Common myeloid progenitor, CD34-positive (primary cell): ENCODE results near the gene INTS7.

ENCODE experiments used
- CTCF ChIA-PET: fragments of 350-600 bp; sonication (Branson Sonifier 250); formaldehyde crosslinking; loops from one replicate; lab custom pipeline; 2021; ENCODE audit warnings: antibody characterized with exemption; lab: Charles Lee
- POLR2A ChIA-PET: fragments of 350-600 bp; sonication (Branson Sonifier 250); formaldehyde crosslinking; loops from one replicate; lab custom pipeline; 2021; ENCODE audit warnings: antibody characterized with exemption; lab: Charles Lee
- DNase-seq, 3 donors: peaks; one replicate each; pipeline versions ENCODE4 v3.0.0 to v3.0.0-alpha.2; 2013
- H3K27ac ChIP-seq, 2 experiments: 1 replicate in 1 of 2; 2 replicates in 1 of 2; pipeline ENCODE4 v1.7.0; 2013; ENCODE audit warnings: inconsistent platforms in 2 of 2, low read length in 2 of 2, mild to moderate bottlenecking in 2 of 2, low read depth in 1 of 2, moderate library complexity in 1 of 2; ENCODE audit not compliant: severe bottlenecking in 2 of 2, insufficient read depth in 1 of 2, poor library complexity in 1 of 2
- H3K27me3 ChIP-seq, 5 experiments: replicated peaks in 2 of 5; 1 replicate in 3 of 5; 2 replicates in 2 of 5; pipeline versions ENCODE4 v1.6.1 to v1.7.0; 2013; ENCODE audit warnings: low read length in 4 of 5, mild to moderate bottlenecking in 2 of 5, moderate library complexity in 2 of 5, inconsistent platforms in 1 of 5; ENCODE audit not compliant: insufficient read depth in 5 of 5, control insufficient read depth in 4 of 5
- H3K36me3 ChIP-seq, 4 experiments: 1 replicate in 2 of 4; 2 replicates in 2 of 4; pipeline versions ENCODE4 v1.6.1 to v1.7.0; 2013; ENCODE audit warnings: low read length in 3 of 4, control low read depth in 1 of 4, mild to moderate bottlenecking in 1 of 4; ENCODE audit not compliant: control insufficient read depth in 4 of 4, insufficient read depth in 4 of 4
- H3K4me1 ChIP-seq, 4 experiments: 1 replicate in 3 of 4; 2 replicates in 1 of 4; pipeline versions ENCODE4 v1.6.1 to v1.7.1; 2013; ENCODE audit warnings: low read length in 3 of 4, mild to moderate bottlenecking in 3 of 4, control low read depth in 1 of 4, inconsistent platforms in 1 of 4, moderate library complexity in 1 of 4; ENCODE audit not compliant: control insufficient read depth in 4 of 4, insufficient read depth in 4 of 4; ENCODE audit errors: control extremely low read depth in 1 of 4
- H3K4me3 ChIP-seq, 7 experiments: 1 replicate in 4 of 7; 2 replicates in 3 of 7; pipeline versions ENCODE4 v1.5.1 to v1.7.0; 2013; ENCODE audit warnings: mild to moderate bottlenecking in 7 of 7, low read length in 6 of 7, moderate library complexity in 6 of 7, inconsistent platforms in 2 of 7, low read depth in 2 of 7, control low read depth in 1 of 7; ENCODE audit not compliant: insufficient read depth in 4 of 7, control insufficient read depth in 1 of 7; ENCODE audit errors: extremely low read depth in 1 of 7
- H3K9me3 ChIP-seq, 5 experiments: 1 replicate in 4 of 5; 2 replicates in 1 of 5; pipeline versions ENCODE4 v1.6.1 to v1.7.1; 2013; ENCODE audit warnings: low read length in 4 of 5, mild to moderate bottlenecking in 2 of 5, inconsistent platforms in 1 of 5, low read depth in 1 of 5, moderate library complexity in 1 of 5; ENCODE audit not compliant: control insufficient read depth in 4 of 5, insufficient read depth in 2 of 5; ENCODE audit errors: control extremely low read depth in 1 of 5
- WGBS: methylation state at CpG from one replicate; pipeline ENCODE4 v1.1.5; 2013; ENCODE audit not compliant: insufficient coverage; 5-methylcytosine and 5-hydroxymethylcytosine counted together

Gene INTS7

GRCh38 chr1:211892577-211892976, 142.8 kb downstream of the INTS7 start:
- 100% methylated on average over 2 of the region's 3 CpGs for WGBS
- H3K4me3 ChIP-seq = no peak overlapping the region
- DNase-seq = no peak
- no peak overlapping the region for H3K27ac ChIP-seq
- ChIA-PET POLR2A (no interaction called here), CTCF (interaction anchor here (1.3 to 1.5 kb wide), 2 partner anchors 18 to 563 kb away, joined by 3 read pairs; no protein-coding TSS in a partner anchor)
- peaks cover 0 to 6% (median 3%) of the 10 kb centered on the region in 4 experiments for H3K4me1 ChIP-seq
- no peaks in the 10 kb centered on the region for H3K36me3 ChIP-seq
- no peaks in the 10 kb centered on the region for H3K27me3 ChIP-seq
- H3K9me3 ChIP-seq = peaks cover 0 to 2% (median 0%) of the 10 kb centered on the region in 5 experiments

- POLR2A ChIA-PET = interaction anchor here (0.6 kb wide), 1 partner anchor 244 kb away, joined by 5 read pairs; no protein-coding TSS in a partner anchor
- Histone ChIP-seq H3K4me1 (peaks cover 0 to 6% (median 4%) of the 10 kb centered on the region in 4 experiments), H3K36me3 (no peaks in the 10 kb centered on the region), H3K4me3 (no peak overlapping the region), H3K27me3 (no peaks in the 10 kb centered on the region), H3K9me3 (peaks cover 0 to 2% (median 0%) of the 10 kb centered on the region in 5 experiments), H3K27ac (no peak overlapping the region)
- DNase-seq = no peak
- no CpG with 5 or more reads among the region's 1 CpG for WGBS
- CTCF ChIA-PET = interaction anchor here (1.3 kb wide), 1 partner anchor 19 kb away, joined by 3 read pairs; no protein-coding TSS in a partner anchor
Observed at GRCh38 chr1:211891708-211892107, 143.6 kb downstream of the INTS7 start.
